Measurements from ENCODE around the gene ACO1. TPM values are rescaled to one million over a fixed set of nuclear protein-coding genes. Genes with fewer than 3 reads are reported as not detected.

Gene ACO1
- total and polyA plus RNA-seq, 7 donors, result 15.6 to 39.4 (median 27.2) TPM

DNA sequence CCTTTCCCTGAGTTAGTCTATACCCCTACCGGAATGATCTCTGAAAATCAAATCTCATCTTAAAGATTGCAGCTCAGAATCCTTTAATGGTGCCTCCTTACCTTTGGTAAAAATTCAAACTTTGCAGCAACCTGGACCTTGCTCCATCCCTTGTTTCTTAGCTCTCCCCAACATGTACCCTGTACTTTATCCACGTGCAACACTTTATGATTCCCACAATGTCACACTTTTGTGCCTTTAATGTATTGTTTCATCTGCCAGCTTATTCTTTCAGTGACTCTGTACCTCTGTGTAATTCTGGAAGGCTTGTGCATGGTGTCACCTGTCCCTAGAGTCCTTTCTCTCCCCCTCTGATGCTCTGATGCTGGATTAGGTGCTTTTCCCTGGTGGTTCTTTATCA, 9.5 kb downstream of the ACO1 start:
- 94 to 95% (median 94%) methylated on average over 2 of the region's 2 CpGs for WGBS, 3 donors
- DNase-seq (no peak), ATAC-seq (no peak)
- no peaks in the 10 kb centered on the region for H3K27me3 ChIP-seq (ENCODE audit: insufficient read depth in 3 of 3, low read length in 2 of 3)
- H3K9me3 ChIP-seq, result no peaks in the 10 kb centered on the region
- no peaks in the 10 kb centered on the region for H3K4me1 ChIP-seq
- no peak overlapping the region for H3K4me3 ChIP-seq
- intact Hi-C loops (cut with DNase I), result no loop called here
- H3K36me3 ChIP-seq (ENCODE audit: insufficient read depth in 1 of 2, low read depth in 1 of 2), result no peaks in the 10 kb centered on the region
- no peak overlapping the region for H3K27ac ChIP-seq
- TF ChIP-seq, protein P1, sequence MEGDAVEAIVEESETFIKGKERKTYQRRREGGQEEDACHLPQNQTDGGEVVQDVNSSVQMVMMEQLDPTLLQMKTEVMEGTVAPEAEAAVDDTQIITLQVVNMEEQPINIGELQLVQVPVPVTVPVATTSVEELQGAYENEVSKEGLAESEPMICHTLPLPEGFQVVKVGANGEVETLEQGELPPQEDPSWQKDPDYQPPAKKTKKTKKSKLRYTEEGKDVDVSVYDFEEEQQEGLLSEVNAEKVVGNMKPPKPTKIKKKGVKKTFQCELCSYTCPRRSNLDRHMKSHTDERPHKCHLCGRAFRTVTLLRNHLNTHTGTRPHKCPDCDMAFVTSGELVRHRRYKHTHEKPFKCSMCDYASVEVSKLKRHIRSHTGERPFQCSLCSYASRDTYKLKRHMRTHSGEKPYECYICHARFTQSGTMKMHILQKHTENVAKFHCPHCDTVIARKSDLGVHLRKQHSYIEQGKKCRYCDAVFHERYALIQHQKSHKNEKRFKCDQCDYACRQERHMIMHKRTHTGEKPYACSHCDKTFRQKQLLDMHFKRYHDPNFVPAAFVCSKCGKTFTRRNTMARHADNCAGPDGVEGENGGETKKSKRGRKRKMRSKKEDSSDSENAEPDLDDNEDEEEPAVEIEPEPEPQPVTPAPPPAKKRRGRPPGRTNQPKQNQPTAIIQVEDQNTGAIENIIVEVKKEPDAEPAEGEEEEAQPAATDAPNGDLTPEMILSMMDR (IDR thresholded peaks at IDR 0.05), result no peak

DNA sequence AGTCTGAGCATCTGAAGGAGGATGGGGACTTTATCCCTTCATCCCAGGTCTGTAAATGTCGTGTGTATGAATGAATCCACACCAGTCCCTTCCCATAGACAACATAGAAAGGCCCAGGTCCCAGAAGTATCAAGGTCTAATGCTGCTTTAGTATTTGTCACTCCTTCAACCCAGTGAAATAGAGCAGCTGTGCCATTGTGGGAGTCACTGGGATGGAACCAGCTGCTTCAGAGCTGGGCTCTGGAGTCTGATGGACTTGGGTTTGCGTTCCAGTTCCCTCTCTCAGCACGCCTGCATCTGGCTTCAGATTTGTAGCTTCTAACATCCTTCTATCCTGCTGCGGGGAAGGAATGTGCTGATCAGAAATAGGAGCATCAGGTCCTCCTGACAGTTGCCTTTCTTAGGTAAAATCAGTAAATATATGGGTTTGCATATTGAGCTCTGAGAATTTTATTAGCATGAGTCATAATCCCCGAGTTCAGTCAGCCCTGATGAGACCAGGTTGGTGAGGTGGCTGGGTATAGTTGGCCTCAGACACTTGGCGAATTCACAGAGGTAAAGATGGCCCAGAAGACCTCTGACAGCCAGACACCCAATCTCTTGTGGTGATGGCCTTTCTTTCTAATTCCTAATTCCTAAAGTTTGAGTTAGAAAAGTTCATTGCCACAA, 10.1 kb downstream of the ACO1 start:
- Histone ChIP-seq H3K4me3 (no peak overlapping the region), H3K36me3 (ENCODE audit: insufficient read depth in 1 of 2, low read depth in 1 of 2) (no peaks in the 10 kb centered on the region), H3K27ac (no peak overlapping the region), H3K27me3 (ENCODE audit: insufficient read depth in 3 of 3, low read length in 2 of 3) (no peaks in the 10 kb centered on the region), H3K4me1 (no peaks in the 10 kb centered on the region), H3K9me3 (no peaks in the 10 kb centered on the region)
- intact Hi-C loops (cut with DNase I), result no loop called here
- 86 to 89% (median 87%) methylated on average over 6 of the region's 6 CpGs for WGBS, 3 donors
- no peak for ATAC-seq
- TF ChIP-seq, protein P1 (IDR thresholded peaks at IDR 0.05), result no peak
- DNase-seq, result no peak

DNA sequence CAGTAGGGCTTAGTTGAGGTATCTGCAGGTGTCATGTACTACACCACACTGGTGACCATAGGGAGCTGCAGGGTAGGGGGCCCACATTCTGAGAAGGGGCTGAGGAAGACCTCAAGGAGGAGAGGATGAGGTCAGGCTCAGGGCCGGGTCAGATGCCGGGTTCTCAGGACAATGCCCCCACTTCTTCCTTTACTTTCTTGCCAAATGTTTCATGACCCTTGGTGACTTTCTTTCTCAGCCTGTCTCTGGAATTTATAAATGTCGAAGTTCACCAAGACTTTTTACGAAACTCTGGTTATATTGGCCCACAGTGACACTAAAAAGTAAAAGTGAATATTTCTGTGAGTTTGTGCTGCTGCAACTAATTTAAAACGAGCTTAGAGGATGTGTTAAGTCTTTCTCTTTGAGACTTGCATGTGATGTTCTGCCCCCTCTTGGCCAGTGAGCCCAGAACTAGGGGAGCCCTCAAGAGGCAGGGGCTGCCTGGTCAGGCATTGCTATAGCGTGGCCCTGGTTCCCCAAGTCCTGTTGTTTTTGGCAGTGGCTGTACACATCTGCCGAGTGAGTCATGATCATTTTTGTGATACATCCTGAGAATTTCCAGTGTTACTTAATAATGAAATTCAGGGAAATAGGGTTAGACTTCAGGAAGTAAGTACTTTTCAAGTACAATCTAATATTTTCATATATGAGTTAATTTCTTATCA, 11.2 kb downstream of the ACO1 start:
- Histone ChIP-seq H3K27me3 (ENCODE audit: insufficient read depth in 3 of 3, low read length in 2 of 3) (no peaks in the 10 kb centered on the region), H3K36me3 (ENCODE audit: insufficient read depth in 1 of 2, low read depth in 1 of 2) (no peaks in the 10 kb centered on the region), H3K27ac (peak overlapping the region; percentile 7), H3K4me3 (no peak overlapping the region), H3K4me1 (no peaks in the 10 kb centered on the region), H3K9me3 (no peaks in the 10 kb centered on the region)
- intact Hi-C loops (cut with DNase I), result no loop called here
- TF ChIP-seq, protein P1 (IDR thresholded peaks at IDR 0.05), result no peak
- ATAC-seq, result peak in 3 of 4 donors; percentile 64 to 83 (median 74)
- 40 to 48% (median 46%) methylated on average over 7 of the region's 7 CpGs for WGBS, 3 donors
- peak; percentile 72 to 78 for DNase-seq

DNA sequence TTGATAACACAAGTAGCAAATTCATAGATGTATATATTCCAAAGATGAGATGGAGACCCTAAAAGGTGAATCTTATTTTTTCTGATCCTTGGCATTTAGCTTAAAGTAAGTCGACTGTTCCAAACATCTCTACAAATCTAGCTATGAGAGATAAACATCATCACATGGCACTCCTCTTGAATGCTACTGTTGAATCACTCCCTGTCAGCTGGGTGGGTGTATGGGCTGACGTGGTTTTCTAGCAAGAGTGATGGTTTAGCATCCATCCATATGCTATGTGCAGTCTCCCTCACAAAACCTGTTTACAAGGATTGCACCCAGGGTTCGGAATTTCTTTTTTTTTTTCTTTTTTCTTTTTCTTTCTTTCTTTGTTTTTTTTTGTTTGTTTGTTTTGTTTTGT, 13.8 kb downstream of the ACO1 start:
- 92 to 98% (median 93%) methylated on average over 3 of the region's 3 CpGs for WGBS, 3 donors
- Histone ChIP-seq H3K27me3 (ENCODE audit: insufficient read depth in 3 of 3, low read length in 2 of 3) (no peaks in the 10 kb centered on the region), H3K4me1 (no peaks in the 10 kb centered on the region), H3K4me3 (no peak overlapping the region), H3K36me3 (ENCODE audit: insufficient read depth in 1 of 2, low read depth in 1 of 2) (no peaks in the 10 kb centered on the region), H3K9me3 (no peaks in the 10 kb centered on the region), H3K27ac (no peak overlapping the region)
- DNase-seq (no peak), ATAC-seq (no peak)
- TF ChIP-seq, protein P1 (IDR thresholded peaks at IDR 0.05), result no peak
- intact Hi-C loops (cut with DNase I), result no loop called here

Data from psoas muscle (tissue), 8 donors.